HL-60 (cell line): ENCODE data around the gene TOP2A.

Experiments
- DNase-seq, 2 experiments: peaks; one replicate each; pipeline ENCODE4 v3.0.0-alpha.2; 2010 to 2020; ENCODE audit warnings: low read depth in 1 of 2, low spot score in 1 of 2
- H3K27ac ChIP-seq: fragments of 250-450 bp; sonication (Bioruptor Pico); replicated peaks from 2 replicates; pipeline ENCODE4 v1.5.1; 2020; ENCODE audit warnings: mild to moderate bottlenecking, moderate library complexity
- H3K27me3 ChIP-seq: fragments of 250-450 bp; sonication (Bioruptor Pico); 2 replicates; pipeline ENCODE4 v1.5.1; 2021; ENCODE audit warnings: mild to moderate bottlenecking, moderate library complexity; ENCODE audit not compliant: insufficient read depth, poor library complexity, severe bottlenecking
- H3K4me3 ChIP-seq: replicated peaks from 2 replicates; pipeline ENCODE4 v1.5.1; 2011; ENCODE audit warnings: mild to moderate bottlenecking, control low read depth, low read length; ENCODE audit not compliant: insufficient read depth
- CTCF ChIP-seq: IDR thresholded peaks from one replicate; pipeline ENCODE4 v1.5.1; 2011; ENCODE audit warnings: low read length, control low read depth, inconsistent platforms; ENCODE audit not compliant: insufficient read depth
- GABPA ChIP-seq: IDR thresholded peaks from 2 replicates; pipeline ENCODE4 v1.6.1; 2012; ENCODE audit warnings: low read depth
- POLR2AphosphoS5 ChIP-seq: IDR thresholded peaks from 2 replicates; pipeline ENCODE4 v1.6.1; 2012; ENCODE audit warnings: low read depth
- REST ChIP-seq: IDR thresholded peaks from 2 replicates; pipeline ENCODE4 v1.6.1; 2012; ENCODE audit warnings: low read depth; ENCODE audit not compliant: insufficient replicate concordance
- SPI1 ChIP-seq: IDR thresholded peaks from 2 replicates; pipeline ENCODE4 v1.6.1; 2012; ENCODE audit warnings: low read depth, mild to moderate bottlenecking, borderline replicate concordance

TOP2A gene

DNA sequence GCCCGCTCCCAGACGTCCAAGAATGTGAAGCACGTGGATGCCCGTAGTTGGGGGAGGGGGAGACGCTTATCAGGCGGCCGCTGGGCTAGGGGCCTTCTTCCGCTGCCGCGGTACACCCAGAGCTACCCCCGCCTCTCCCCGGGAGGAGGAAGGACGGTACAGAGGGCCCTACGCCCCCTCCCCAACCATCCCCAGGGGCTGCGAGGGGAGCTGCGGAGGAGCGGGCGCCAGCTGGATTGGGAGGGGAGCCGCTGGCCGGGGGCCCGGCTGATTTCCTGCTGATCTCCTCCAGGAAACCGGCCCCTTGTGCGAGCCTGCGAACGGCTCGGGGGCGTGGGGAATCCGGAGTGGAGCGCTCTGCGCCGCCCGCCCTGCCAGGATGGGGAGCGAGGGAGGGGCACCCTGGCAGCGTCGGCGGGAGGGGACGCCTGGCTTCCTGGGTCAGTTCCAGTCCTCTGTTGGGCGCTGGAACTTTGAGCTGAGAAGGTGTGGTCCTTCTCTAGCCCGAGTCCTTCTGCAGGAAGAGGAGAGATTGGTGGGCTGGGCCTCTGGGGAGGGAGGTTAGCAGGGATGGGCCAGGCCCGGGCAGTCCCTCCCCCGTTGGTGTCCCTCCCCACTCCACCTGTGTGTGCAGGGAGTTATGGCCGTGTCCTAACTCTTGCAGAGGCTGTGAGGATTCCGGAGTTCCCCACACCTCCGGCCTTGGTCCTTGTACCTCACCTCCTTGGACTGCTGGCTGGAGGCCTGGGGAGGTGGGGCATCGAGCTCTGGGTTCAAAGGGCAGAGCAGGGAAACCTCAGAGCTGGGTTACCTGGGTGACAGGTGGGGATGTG lies 72.3 kb downstream of the TOP2A start:
- no peak overlapping the region for H3K4me3 ChIP-seq
- DNase-seq = no peak
- no peaks in the 10 kb centered on the region for H3K27me3 ChIP-seq
- H3K27ac ChIP-seq = no peak overlapping the region
- TF ChIP-seq SPI1 = no peak
- TF ChIP-seq POLR2AphosphoS5 = no peak
- no peak for TF ChIP-seq REST
- no peak for TF ChIP-seq GABPA
- no peak for TF ChIP-seq CTCF

- TF ChIP-seq REST = no peak
- no peak for TF ChIP-seq CTCF
- no peak; the same call in 1 of the 2 replicates for TF ChIP-seq SPI1
- no peak for TF ChIP-seq GABPA
- TF ChIP-seq POLR2AphosphoS5 = no peak
- H3K27ac ChIP-seq = no peak overlapping the region
- DNase-seq = no peak
- H3K4me3 ChIP-seq = no peak overlapping the region
- H3K27me3 ChIP-seq = no peaks in the 10 kb centered on the region
These were observed 73.1 kb downstream of the TOP2A start for GRCh38 chr17:40344421-40345160.

DNA sequence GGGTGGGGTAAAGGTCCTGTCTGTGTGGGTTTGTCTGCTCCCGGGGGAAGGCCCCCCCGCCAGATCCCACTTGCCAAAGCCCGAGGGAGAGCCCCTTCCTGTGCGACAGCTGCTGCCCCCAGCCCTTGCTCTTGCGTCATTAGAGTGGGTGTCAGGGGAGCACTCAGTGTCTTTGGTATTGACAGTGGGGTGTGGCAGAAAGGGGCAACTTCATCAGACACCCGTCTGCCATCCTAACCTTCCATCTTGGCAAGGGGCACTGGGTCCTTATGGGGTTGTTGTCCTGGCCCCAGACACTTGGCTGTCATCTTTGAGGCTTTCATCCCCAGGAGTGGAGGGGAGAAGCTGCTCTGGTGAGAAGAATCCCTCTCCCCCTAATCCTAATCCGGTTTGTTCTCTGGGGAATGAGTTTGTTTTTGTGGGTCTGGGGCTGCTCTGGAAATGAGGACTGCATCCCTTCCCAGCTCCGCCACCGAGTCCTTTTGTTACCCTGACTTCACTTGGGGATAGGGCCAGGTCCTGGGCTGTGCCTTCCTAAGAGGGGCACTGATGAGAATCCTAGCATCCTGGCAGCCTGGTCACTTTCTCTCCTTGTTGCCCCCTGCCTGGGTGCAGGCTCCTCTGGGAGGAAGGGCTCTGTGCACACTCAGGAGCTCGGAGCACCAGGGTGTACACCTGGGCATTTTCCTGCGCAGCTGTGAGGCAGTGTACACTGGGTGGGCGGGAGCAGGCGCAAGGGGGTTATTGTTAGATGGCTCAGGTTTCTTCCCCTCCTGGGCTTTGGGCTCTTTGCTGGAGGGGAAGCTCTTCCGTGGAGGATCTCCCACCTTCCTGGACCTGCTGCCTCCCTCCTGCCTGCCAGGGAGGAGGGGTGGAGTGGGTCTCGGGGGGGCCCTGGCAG lies 74.2 kb downstream of the TOP2A start:
- TF ChIP-seq SPI1 (no peak), GABPA (no peak), CTCF (no peak), REST (no peak), POLR2AphosphoS5 (no peak)
- no peak overlapping the region for H3K4me3 ChIP-seq
- DNase-seq = no peak
- no peak overlapping the region for H3K27ac ChIP-seq
- H3K27me3 ChIP-seq = no peaks in the 10 kb centered on the region
